HUDEP-2 (cell line): ENCODE measurements around the gene FLOT2.
"Not testable (repeated sequence)": the region's sequence is repeated elsewhere in the genome, so short reads cannot be mapped to it uniquely, and the experiment has no call there.

ENCODE experiments used
- DNase-seq, 76 experiments: peaks; one replicate each; lab custom pipeline; 2025; ENCODE audit not compliant: unreplicated experiment in 76 of 76; lab: John Stamatoyannopoulos, UW

Gene FLOT2

GRCh38 chr17:28897769-28898526, 415 bp upstream of the FLOT2 start:
- peak in 11 of 76 experiments; percentile 14 to 64 (median 35) for DNase-seq

GRCh38 chr17:28896491-28896883, 1.0 kb downstream of the FLOT2 start:
- no peak for DNase-seq

- no peak for DNase-seq
Observed at GRCh38 chr17:28895794-28896447, 1.6 kb downstream of the FLOT2 start.

GRCh38 chr17:28893248-28894183, 4.0 kb downstream of the FLOT2 start:
- DNase-seq, result not testable (repeated sequence)

GRCh38 chr17:28892024-28892423, 5.5 kb downstream of the FLOT2 start:
- no peak for DNase-seq

GRCh38 chr17:28891201-28891600, 6.3 kb downstream of the FLOT2 start:
- no peak for DNase-seq

- no peak for DNase-seq
Observed at GRCh38 chr17:28889996-28890395, 7.5 kb downstream of the FLOT2 start.

- no peak for DNase-seq
Observed at GRCh38 chr17:28888832-28889231, 8.7 kb downstream of the FLOT2 start.

GRCh38 chr17:28887871-28888471, 9.6 kb downstream of the FLOT2 start:
- DNase-seq, result no peak

- no peak for DNase-seq
Observed at GRCh38 chr17:28885951-28886350, 11.6 kb downstream of the FLOT2 start.

GRCh38 chr17:28885363-28885762, 12.2 kb downstream of the FLOT2 start:
- no peak for DNase-seq

- DNase-seq, result no peak
Observed at GRCh38 chr17:28883967-28884702, 13.4 kb downstream of the FLOT2 start.

GRCh38 chr17:28882154-28882895, 15.2 kb downstream of the FLOT2 start:
- DNase-seq, result no peak

GRCh38 chr17:28881533-28882056, 15.9 kb downstream of the FLOT2 start:
- DNase-seq, result no peak

GRCh38 chr17:28880572-28880945, 17.0 kb downstream of the FLOT2 start:
- no peak for DNase-seq

- peak in 12 of 76 experiments; percentile 12 to 50 (median 28) for DNase-seq
Observed at GRCh38 chr17:28879886-28880571, 17.5 kb downstream of the FLOT2 start.

GRCh38 chr17:28878981-28879380, 18.6 kb downstream of the FLOT2 start:
- peak in 56 of 76 experiments; percentile 4 to 68 (median 40) for DNase-seq

GRCh38 chr17:28878158-28878910, 19.2 kb downstream of the FLOT2 start:
- no peak for DNase-seq
